Uterus (tissue), 2 donors: ENCODE data around the gene PGR.

Source experiments
- POLR2A ChIP-seq, 2 donors: fragments of 450-650 bp; IDR thresholded peaks; one replicate each; pipeline ENCODE4 v1.6.1; 2016; ENCODE audit warnings: antibody characterized with exemption in 2 of 2, mild to moderate bottlenecking in 1 of 2, moderate library complexity in 1 of 2
- TF ChIP-seq, protein P1 (sequence below), 4 experiments: fragments of 200-600 bp in 2 of 4; fragments of 450-650 bp in 2 of 4; sonication (generic) in 2 of 4; IDR thresholded peaks; one replicate each; pipeline ENCODE4 v1.5.1; 2016 to 2019; ENCODE audit warnings: antibody characterized with exemption in 4 of 4, mild to moderate bottlenecking in 2 of 4, moderate library complexity in 1 of 4

DNA sequence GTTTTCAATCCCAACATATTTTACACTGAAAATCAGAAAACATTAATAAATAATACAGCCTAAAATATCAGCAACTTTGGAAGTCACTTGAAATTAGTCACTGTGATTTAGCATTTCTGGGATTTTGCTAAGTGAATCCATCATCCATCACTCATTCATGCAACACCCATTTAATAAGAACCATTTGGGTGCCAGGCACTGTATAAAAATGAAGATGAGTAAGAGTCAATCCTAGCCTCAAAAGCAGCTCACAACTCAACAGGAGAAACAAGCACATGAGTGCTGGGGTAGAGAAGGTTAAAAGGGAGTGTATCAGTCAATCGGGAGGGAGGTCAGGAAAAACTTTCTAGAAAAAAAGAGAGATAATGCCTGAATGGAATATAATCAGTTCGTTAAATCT, 77.9 kb downstream of the PGR start:
- TF ChIP-seq POLR2A (IDR thresholded peaks at IDR 0.05): no peak
- TF ChIP-seq, protein P1, sequence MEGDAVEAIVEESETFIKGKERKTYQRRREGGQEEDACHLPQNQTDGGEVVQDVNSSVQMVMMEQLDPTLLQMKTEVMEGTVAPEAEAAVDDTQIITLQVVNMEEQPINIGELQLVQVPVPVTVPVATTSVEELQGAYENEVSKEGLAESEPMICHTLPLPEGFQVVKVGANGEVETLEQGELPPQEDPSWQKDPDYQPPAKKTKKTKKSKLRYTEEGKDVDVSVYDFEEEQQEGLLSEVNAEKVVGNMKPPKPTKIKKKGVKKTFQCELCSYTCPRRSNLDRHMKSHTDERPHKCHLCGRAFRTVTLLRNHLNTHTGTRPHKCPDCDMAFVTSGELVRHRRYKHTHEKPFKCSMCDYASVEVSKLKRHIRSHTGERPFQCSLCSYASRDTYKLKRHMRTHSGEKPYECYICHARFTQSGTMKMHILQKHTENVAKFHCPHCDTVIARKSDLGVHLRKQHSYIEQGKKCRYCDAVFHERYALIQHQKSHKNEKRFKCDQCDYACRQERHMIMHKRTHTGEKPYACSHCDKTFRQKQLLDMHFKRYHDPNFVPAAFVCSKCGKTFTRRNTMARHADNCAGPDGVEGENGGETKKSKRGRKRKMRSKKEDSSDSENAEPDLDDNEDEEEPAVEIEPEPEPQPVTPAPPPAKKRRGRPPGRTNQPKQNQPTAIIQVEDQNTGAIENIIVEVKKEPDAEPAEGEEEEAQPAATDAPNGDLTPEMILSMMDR (IDR thresholded peaks at IDR 0.05): no peak
